HepG2 (cell line): ENCODE measurements around the gene TRIM61. TPM values are rescaled to one million over a fixed set of nuclear protein-coding genes. Genes with fewer than 3 reads are reported as not detected.

Source experiments
- MBD4 ChIP-seq: IDR thresholded peaks from 2 replicates; pipeline ENCODE4 v1.6.1; 2012; ENCODE audit warnings: low read length, inconsistent platforms, borderline replicate concordance
- PHF5A ChIP-seq: IDR thresholded peaks from one replicate; pipeline ENCODE4 v1.6.1; 2018; ENCODE audit warnings: low read depth, missing genetic modification reagents; ENCODE audit not compliant: unreplicated experiment
- ZKSCAN1 ChIP-seq: fragments of 150-350 bp; IDR thresholded peaks from 2 replicates; pipeline ENCODE4 v1.6.1; 2014; ENCODE audit warnings: low read length
- ZNF180 ChIP-seq: sonication (generic); formaldehyde crosslinking; IDR thresholded peaks from 2 replicates; pipeline ENCODE4 v1.4.0; 2020; ENCODE audit warnings: low read depth, missing genetic modification reagents, borderline replicate concordance
- polyA plus RNA-seq, 8 experiments: library from polyadenylated mRNA; depleted of rRNA in 3 of 8; stranded (reverse) in 7 of 8; unstranded in 1 of 8; fragments of >200 nt; fragmentation: Illumina TruSeq in 4 of 8; extraction: Trizol in 4 of 8; gene quantifications; 2 replicates each; pipeline versions ENCODE4 v1.2.1 to v1.2.3, GENCODE V29; 2011 to 2016; ENCODE audit warnings: low read depth in 4 of 8, missing spikeins in 1 of 8, mixed read lengths in 1 of 8; ENCODE audit not compliant: insufficient read depth in 1 of 8
- total RNA-seq, 5 experiments: library from RNA; depleted of rRNA; stranded (reverse); fragments of >200 nt; fragmentation: Illumina TruSeq; extraction: Trizol; gene quantifications; 2 replicates each; pipeline ENCODE4 v1.2.3, GENCODE V29; 2016; ENCODE audit warnings: low read depth in 1 of 5
- TF ChIP-seq, protein P1 (sequence below): sonication (generic); formaldehyde crosslinking; IDR thresholded peaks from 2 replicates; pipeline ENCODE4 v1.4.0; 2020; ENCODE audit warnings: missing genetic modification reagents, mild to moderate bottlenecking, borderline replicate concordance
- TF ChIP-seq, protein P2 (sequence below), 2 experiments: sonication (generic) in 1 of 2; formaldehyde crosslinking in 1 of 2; IDR thresholded peaks; 2 replicates each; pipeline versions ENCODE4 v1.6.1 to v1.9.0; 2014 to 2022; ENCODE audit warnings: antibody characterized with exemption in 1 of 2, borderline replicate concordance in 1 of 2, inconsistent platforms in 1 of 2, low read depth in 1 of 2, missing genetic modification reagents in 1 of 2

The TRIM61 gene
- total and polyA plus RNA-seq, 2 of the 13 experiments (the other 11 are each of a cell fraction or from before 2014, with no cell fraction given): not detected

DNA sequence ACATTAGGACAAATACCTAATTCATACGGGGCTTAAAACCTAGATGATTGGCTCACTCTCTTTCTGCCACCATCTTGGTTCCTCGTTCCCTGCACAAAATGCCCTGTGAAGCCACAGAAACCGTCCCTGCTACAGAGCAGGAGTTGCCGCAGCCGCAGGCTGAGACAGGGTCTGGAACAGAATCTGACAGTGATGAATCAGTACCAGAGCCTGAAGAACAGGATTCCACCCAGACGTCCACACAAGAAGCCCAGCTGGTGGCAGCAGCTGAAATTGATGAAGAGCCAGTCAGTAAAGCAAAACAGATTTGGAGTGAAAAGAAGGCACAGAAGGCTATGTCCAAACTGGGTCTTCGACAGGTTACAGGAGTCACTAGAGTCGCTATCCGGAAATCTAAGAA lies 34.3 kb downstream of the TRIM61 start (continued):
- no peak for TF ChIP-seq ZNF180
- TF ChIP-seq PHF5A (CRISPR knock-in tag): no peak
- TF ChIP-seq ZKSCAN1: no peak
- TF ChIP-seq MBD4: no peak
- TF ChIP-seq, protein P1, sequence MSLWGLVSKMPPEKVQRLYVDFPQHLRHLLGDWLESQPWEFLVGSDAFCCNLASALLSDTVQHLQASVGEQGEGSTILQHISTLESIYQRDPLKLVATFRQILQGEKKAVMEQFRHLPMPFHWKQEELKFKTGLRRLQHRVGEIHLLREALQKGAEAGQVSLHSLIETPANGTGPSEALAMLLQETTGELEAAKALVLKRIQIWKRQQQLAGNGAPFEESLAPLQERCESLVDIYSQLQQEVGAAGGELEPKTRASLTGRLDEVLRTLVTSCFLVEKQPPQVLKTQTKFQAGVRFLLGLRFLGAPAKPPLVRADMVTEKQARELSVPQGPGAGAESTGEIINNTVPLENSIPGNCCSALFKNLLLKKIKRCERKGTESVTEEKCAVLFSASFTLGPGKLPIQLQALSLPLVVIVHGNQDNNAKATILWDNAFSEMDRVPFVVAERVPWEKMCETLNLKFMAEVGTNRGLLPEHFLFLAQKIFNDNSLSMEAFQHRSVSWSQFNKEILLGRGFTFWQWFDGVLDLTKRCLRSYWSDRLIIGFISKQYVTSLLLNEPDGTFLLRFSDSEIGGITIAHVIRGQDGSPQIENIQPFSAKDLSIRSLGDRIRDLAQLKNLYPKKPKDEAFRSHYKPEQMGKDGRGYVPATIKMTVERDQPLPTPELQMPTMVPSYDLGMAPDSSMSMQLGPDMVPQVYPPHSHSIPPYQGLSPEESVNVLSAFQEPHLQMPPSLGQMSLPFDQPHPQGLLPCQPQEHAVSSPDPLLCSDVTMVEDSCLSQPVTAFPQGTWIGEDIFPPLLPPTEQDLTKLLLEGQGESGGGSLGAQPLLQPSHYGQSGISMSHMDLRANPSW: no peak
- TF ChIP-seq, protein P2, sequence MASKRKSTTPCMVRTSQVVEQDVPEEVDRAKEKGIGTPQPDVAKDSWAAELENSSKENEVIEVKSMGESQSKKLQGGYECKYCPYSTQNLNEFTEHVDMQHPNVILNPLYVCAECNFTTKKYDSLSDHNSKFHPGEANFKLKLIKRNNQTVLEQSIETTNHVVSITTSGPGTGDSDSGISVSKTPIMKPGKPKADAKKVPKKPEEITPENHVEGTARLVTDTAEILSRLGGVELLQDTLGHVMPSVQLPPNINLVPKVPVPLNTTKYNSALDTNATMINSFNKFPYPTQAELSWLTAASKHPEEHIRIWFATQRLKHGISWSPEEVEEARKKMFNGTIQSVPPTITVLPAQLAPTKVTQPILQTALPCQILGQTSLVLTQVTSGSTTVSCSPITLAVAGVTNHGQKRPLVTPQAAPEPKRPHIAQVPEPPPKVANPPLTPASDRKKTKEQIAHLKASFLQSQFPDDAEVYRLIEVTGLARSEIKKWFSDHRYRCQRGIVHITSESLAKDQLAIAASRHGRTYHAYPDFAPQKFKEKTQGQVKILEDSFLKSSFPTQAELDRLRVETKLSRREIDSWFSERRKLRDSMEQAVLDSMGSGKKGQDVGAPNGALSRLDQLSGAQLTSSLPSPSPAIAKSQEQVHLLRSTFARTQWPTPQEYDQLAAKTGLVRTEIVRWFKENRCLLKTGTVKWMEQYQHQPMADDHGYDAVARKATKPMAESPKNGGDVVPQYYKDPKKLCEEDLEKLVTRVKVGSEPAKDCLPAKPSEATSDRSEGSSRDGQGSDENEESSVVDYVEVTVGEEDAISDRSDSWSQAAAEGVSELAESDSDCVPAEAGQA (IDR thresholded peaks at IDR 0.05; ENCODE audit: low read depth): no peak
- TF ChIP-seq, protein P2 (CRISPR knock-in tag; IDR thresholded peaks at IDR 0.05; ENCODE audit: borderline replicate concordance): no peak
